Testis (tissue), 2 donors: ENCODE data around the gene NLRP5.

Experiments
- CTCF ChIP-seq, 3 experiments: fragments of 450-650 bp in 2 of 3; fragments of 200-600 bp in 1 of 3; sonication (generic) in 1 of 3; IDR thresholded peaks; one replicate each; pipeline ENCODE4 v1.5.1; 2016 to 2019; ENCODE audit warnings: antibody characterized with exemption in 3 of 3, mild to moderate bottlenecking in 2 of 3, moderate library complexity in 1 of 3
- POLR2A ChIP-seq: fragments of 450-650 bp; IDR thresholded peaks from one replicate; pipeline ENCODE4 v1.6.1; 2017; ENCODE audit warnings: antibody characterized with exemption, mild to moderate bottlenecking, moderate library complexity

GRCh38 chr19:56084835-56085536 is 98.4 kb downstream of the NLRP5 start:
- TF ChIP-seq POLR2A (no peak), CTCF (IDR thresholded peaks at IDR 0.05) (no peak)
